Measurements from ENCODE around the gene FZR1. TPM values are rescaled to one million over a fixed set of nuclear protein-coding genes. Genes with fewer than 3 reads are reported as not detected.

The FZR1 gene
- total and polyA plus RNA-seq, 2 of the 13 experiments (the other 11 are each of a cell fraction or from before 2014, with no cell fraction given) = 29.0 to 30.8 TPM

DNA sequence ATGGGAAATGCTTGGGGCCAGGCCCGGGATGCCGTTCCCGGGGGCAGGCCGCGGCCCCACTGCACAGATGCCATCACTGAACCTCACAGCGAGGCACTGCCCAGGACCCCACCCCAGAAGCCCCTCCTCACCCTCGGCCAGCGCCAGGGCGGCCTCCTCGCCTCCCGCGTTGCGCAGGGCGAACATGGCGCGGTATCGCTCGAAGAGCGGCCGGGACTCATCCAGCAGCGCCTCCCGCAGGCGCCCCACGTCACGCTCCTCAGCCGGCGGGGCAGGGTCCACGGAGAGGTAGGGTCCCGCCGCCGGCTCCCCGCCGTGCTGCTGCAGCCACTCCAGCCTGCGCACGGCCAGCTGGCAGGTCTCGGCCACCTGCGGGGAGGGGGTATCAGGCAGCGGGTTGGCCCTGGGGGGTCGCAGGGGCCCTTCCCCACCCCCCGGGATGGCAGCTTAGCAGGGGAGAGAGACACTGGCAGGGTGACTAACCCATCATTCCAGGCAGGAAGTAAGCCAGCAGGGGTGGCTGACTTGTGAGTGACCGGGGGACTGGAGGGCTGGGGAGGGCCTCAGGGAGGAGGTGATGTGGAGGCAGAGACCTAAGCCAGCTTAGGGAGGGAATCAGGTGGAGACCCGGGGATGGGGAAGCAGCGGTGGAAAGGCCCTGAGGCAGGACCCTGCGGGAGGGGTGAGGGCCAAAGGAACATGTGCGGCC lies 13.8 kb upstream of the FZR1 start (continued):
- TF ChIP-seq CREB1 (IDR thresholded peaks at IDR 0.05) (no peak), CREB1 (CRISPR knock-in tag; IDR thresholded peaks at IDR 0.05) (no peak), ZBTB10 (CRISPR knock-in tag; IDR thresholded peaks at IDR 0.05; ENCODE audit: borderline replicate concordance) (no peak)

DNA sequence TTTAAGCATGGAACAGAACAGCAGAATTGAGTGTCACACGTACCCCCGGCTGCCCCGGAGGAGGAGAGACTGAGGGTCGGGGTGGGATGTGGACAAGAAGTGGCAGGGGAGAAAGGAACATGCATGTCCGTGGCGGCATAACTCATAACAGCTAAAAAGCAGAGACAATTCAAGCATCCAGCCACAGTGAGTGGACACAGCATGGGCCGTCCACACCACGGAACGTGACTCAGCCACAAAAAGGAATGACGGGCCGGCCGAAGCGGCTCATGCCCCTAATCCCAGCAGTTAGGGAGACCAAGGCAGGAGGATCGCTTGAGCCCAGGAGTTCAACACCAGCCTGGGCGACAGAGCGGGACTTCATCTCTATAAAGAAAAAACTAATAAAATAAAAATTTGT lies 13.2 kb upstream of the FZR1 start:
- Histone ChIP-seq H4K20me1 (ENCODE audit: insufficient read depth, low read length) (no peaks in the 10 kb centered on the region), H3K9me3 (ENCODE audit: low read length) (no peaks in the 10 kb centered on the region), H3K4me2 (ENCODE audit: low read depth, low read length) (no peak overlapping the region), H3K79me2 (ENCODE audit: insufficient read depth, low read length) (peaks cover 7% of the 10 kb centered on the region), H3K9ac (ENCODE audit: insufficient read depth, low read depth, low read length) (no peak overlapping the region), H3K4me1 (ENCODE audit: insufficient read depth, low read length) (peaks cover 4% of the 10 kb centered on the region), H3K36me3 (replicated peaks in 1 of 2; ENCODE audit: control insufficient read depth in 1 of 2, insufficient read depth in 2 of 2, low read length in 2 of 2) (peaks cover 11 to 50% of the 10 kb centered on the region in 2 experiments; a peak in 4 of 5 replicates), H3K27ac (ENCODE audit: extremely low read length, insufficient read depth, low read length) (no peak overlapping the region), H3K27me3 (ENCODE audit: control insufficient read depth in 1 of 2, insufficient read depth in 2 of 2, low read length in 2 of 2) (no peaks in the 10 kb centered on the region; a peak in 1 of 5 replicates), H2AFZ (ENCODE audit: low read length) (no peak overlapping the region), H3K4me3 (replicated peaks in 1 of 3; ENCODE audit: insufficient read depth in 1 of 3, low read depth in 2 of 3, low read length in 3 of 3) (no peak overlapping the region)
- whole genome bisulfite sequencing (ENCODE audit: low lambda C conversion rate) = 96% methylated on average over 16 of the region's 16 CpGs
- in situ Hi-C loops (cut with HindIII; ENCODE audit: extremely low pct_ligation_motif_present, low pct_unique_long_range_greater_than_20kb) (no loop called here), intact Hi-C loops (cut with micrococcal nuclease; ENCODE audit: unreplicated experiment) (no loop called here)
- DNase-seq (ENCODE audit: low spot score) = no peak
- ChIA-PET CTCF (ENCODE audit: low intra/inter-chr PET ratio, low total read pairs) (no interaction called here), POLR2A (no interaction called here)
- FAIRE-seq = no peak
- ATAC-seq = no peak
- BruUV-seq (replicated peaks) = no TSS peak
- TF ChIP-seq CBX2 (IDR thresholded peaks at IDR 0.05; ENCODE audit: low read depth, low read length) (no peak), CBX2 (CRISPR knock-in tag; IDR thresholded peaks at IDR 0.05; ENCODE audit: low read depth) (no peak), ZNF383 (CRISPR knock-in tag; IDR thresholded peaks at IDR 0.05; ENCODE audit: borderline replicate concordance) (no peak), ZNF431 (CRISPR knock-in tag; IDR thresholded peaks at IDR 0.05; ENCODE audit: borderline replicate concordance, low read depth) (no peak), MAFK (conservative IDR thresholded peaks at IDR 0.05 in 1 of 2, IDR thresholded peaks at IDR 0.05 in 1 of 2; ENCODE audit: low read length in 2 of 2) (no peak), KDM5B (CRISPR knock-in tag; IDR thresholded peaks at IDR 0.05; ENCODE audit: borderline replicate concordance) (no peak), ELF1 (CRISPR knock-in tag; IDR thresholded peaks at IDR 0.05) (no peak), ZNF660 (CRISPR knock-in tag; IDR thresholded peaks at IDR 0.05; ENCODE audit: borderline replicate concordance, low read depth) (no peak), MEIS1 (CRISPR knock-in tag; IDR thresholded peaks at IDR 0.05; ENCODE audit: borderline replicate concordance) (no peak), ZNF124 (CRISPR knock-in tag; IDR thresholded peaks at IDR 0.05) (no peak), IKZF1 (IDR thresholded peaks at IDR 0.05) (no peak), FOXC1 (CRISPR knock-in tag; IDR thresholded peaks at IDR 0.05; ENCODE audit: borderline replicate concordance) (no peak), ZNF614 (CRISPR knock-in tag; IDR thresholded peaks at IDR 0.05; ENCODE audit: borderline replicate concordance) (no peak), FOSL2 (CRISPR knock-in tag; IDR thresholded peaks at IDR 0.05) (no peak), ZBTB21 (CRISPR knock-in tag; IDR thresholded peaks at IDR 0.05) (no peak)
- TF ChIP-seq, protein P1, sequence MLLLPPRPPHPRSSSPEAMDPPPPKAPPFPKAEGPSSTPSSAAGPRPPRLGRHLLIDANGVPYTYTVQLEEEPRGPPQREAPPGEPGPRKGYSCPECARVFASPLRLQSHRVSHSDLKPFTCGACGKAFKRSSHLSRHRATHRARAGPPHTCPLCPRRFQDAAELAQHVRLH (CRISPR knock-in tag; IDR thresholded peaks at IDR 0.05; ENCODE audit: borderline replicate concordance, low read depth) = no peak
- TF ChIP-seq, protein P2, sequence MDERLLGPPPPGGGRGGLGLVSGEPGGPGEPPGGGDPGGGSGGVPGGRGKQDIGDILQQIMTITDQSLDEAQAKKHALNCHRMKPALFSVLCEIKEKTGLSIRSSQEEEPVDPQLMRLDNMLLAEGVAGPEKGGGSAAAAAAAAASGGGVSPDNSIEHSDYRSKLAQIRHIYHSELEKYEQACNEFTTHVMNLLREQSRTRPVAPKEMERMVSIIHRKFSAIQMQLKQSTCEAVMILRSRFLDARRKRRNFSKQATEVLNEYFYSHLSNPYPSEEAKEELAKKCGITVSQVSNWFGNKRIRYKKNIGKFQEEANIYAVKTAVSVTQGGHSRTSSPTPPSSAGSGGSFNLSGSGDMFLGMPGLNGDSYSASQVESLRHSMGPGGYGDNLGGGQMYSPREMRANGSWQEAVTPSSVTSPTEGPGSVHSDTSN (CRISPR knock-in tag; IDR thresholded peaks at IDR 0.05) = no peak

Measured in HepG2 (cell line).